B cell (primary cell): ENCODE data around the gene VAV2.

ENCODE experiments used
- EZH2 ChIP-seq: IDR thresholded peaks from 2 replicates; pipeline ENCODE4 v1.6.1; 2012; ENCODE audit warnings: borderline replicate concordance, low read depth, mild to moderate bottlenecking, moderate library complexity, low read length; ENCODE audit not compliant: insufficient read depth, poor library complexity, severe bottlenecking
- TF ChIP-seq, protein P1 (sequence below): fragments of 200-600 bp; IDR thresholded peaks from one replicate; pipeline ENCODE4 v1.8.0; 2022; ENCODE audit warnings: antibody characterized with exemption, mild to moderate bottlenecking

- TF ChIP-seq, protein P1, sequence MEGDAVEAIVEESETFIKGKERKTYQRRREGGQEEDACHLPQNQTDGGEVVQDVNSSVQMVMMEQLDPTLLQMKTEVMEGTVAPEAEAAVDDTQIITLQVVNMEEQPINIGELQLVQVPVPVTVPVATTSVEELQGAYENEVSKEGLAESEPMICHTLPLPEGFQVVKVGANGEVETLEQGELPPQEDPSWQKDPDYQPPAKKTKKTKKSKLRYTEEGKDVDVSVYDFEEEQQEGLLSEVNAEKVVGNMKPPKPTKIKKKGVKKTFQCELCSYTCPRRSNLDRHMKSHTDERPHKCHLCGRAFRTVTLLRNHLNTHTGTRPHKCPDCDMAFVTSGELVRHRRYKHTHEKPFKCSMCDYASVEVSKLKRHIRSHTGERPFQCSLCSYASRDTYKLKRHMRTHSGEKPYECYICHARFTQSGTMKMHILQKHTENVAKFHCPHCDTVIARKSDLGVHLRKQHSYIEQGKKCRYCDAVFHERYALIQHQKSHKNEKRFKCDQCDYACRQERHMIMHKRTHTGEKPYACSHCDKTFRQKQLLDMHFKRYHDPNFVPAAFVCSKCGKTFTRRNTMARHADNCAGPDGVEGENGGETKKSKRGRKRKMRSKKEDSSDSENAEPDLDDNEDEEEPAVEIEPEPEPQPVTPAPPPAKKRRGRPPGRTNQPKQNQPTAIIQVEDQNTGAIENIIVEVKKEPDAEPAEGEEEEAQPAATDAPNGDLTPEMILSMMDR: no peak
- no peak for TF ChIP-seq EZH2
Measured at GRCh38 chr9:133897675-133898074, 94.4 kb downstream of the VAV2 start.
